ENCODE measurements around the gene GNAT3. TPM values are rescaled to one million over a fixed set of nuclear protein-coding genes. Genes with fewer than 3 reads are reported as not detected.

GNAT3 gene
- total RNA-seq, 1 experiment from 2014 or later = not detected

GRCh38 chr7:80449836-80450235 is 62.0 kb downstream of the GNAT3 start:
- no TSS peak for BruUV-seq (replicated peaks)
- POLR2A ChIA-PET = interaction anchor here (0.7 kb wide), 1 partner anchor 12 kb away, joined by 3 read pairs; no protein-coding TSS in a partner anchor
- H3K27ac Mint-ChIP-seq (ENCODE audit: low read depth, unreplicated experiment) = no peak overlapping the region
- H3K27me3 Mint-ChIP-seq (ENCODE audit: insufficient read depth, unreplicated experiment) = no peaks in the 10 kb centered on the region
- DNase-seq (ENCODE audit: unreplicated experiment) = no peak
- intact Hi-C loops (cut with micrococcal nuclease) = no loop called here
- peaks cover 7% of the 10 kb centered on the region for H3K4me1 Mint-ChIP-seq (ENCODE audit: insufficient read depth, unreplicated experiment)
- no peak overlapping the region for H3K4me3 Mint-ChIP-seq (ENCODE audit: unreplicated experiment)
- H3K36me3 Mint-ChIP-seq (ENCODE audit: insufficient read depth, unreplicated experiment) = no peaks in the 10 kb centered on the region
- CTCF ChIA-PET = interaction anchor here (1.0 to 2.8 kb wide), 2 partner anchors 11 to 21 kb away, joined by 3 to 13 read pairs; no protein-coding TSS in a partner anchor
- TF ChIP-seq, protein P1, sequence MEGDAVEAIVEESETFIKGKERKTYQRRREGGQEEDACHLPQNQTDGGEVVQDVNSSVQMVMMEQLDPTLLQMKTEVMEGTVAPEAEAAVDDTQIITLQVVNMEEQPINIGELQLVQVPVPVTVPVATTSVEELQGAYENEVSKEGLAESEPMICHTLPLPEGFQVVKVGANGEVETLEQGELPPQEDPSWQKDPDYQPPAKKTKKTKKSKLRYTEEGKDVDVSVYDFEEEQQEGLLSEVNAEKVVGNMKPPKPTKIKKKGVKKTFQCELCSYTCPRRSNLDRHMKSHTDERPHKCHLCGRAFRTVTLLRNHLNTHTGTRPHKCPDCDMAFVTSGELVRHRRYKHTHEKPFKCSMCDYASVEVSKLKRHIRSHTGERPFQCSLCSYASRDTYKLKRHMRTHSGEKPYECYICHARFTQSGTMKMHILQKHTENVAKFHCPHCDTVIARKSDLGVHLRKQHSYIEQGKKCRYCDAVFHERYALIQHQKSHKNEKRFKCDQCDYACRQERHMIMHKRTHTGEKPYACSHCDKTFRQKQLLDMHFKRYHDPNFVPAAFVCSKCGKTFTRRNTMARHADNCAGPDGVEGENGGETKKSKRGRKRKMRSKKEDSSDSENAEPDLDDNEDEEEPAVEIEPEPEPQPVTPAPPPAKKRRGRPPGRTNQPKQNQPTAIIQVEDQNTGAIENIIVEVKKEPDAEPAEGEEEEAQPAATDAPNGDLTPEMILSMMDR (IDR thresholded peaks at IDR 0.05; ENCODE audit: unreplicated experiment) = no peak
- no peaks in the 10 kb centered on the region for H3K9me3 Mint-ChIP-seq (ENCODE audit: unreplicated experiment)

- H3K4me1 Mint-ChIP-seq (ENCODE audit: insufficient read depth, unreplicated experiment) = peaks cover 18% of the 10 kb centered on the region
- ChIA-PET CTCF (interaction anchor here (0.7 to 2.2 kb wide), 5 partner anchors 17 to 392 kb away, joined by 3 to 13 read pairs (median 4); no protein-coding TSS in a partner anchor), POLR2A (interaction anchor here (0.7 to 1.5 kb wide), 2 partner anchors 207 to 1872 kb away, joined by 3 to 4 read pairs; no protein-coding TSS in a partner anchor)
- no peaks in the 10 kb centered on the region for H3K27me3 Mint-ChIP-seq (ENCODE audit: insufficient read depth, unreplicated experiment)
- TF ChIP-seq, protein P1 (IDR thresholded peaks at IDR 0.05; ENCODE audit: unreplicated experiment) = no peak
- intact Hi-C loops (cut with micrococcal nuclease) = no loop called here
- H3K4me3 Mint-ChIP-seq (ENCODE audit: unreplicated experiment) = no peak overlapping the region
- BruUV-seq (replicated peaks) = no TSS peak
- H3K9me3 Mint-ChIP-seq (ENCODE audit: unreplicated experiment) = no peaks in the 10 kb centered on the region
- no peaks in the 10 kb centered on the region for H3K36me3 Mint-ChIP-seq (ENCODE audit: insufficient read depth, unreplicated experiment)
- H3K27ac Mint-ChIP-seq (ENCODE audit: low read depth, unreplicated experiment) = no peak overlapping the region
- no peak for DNase-seq (ENCODE audit: unreplicated experiment)
These were observed 66.5 kb downstream of the GNAT3 start for GRCh38 chr7:80445351-80445750.

DNA sequence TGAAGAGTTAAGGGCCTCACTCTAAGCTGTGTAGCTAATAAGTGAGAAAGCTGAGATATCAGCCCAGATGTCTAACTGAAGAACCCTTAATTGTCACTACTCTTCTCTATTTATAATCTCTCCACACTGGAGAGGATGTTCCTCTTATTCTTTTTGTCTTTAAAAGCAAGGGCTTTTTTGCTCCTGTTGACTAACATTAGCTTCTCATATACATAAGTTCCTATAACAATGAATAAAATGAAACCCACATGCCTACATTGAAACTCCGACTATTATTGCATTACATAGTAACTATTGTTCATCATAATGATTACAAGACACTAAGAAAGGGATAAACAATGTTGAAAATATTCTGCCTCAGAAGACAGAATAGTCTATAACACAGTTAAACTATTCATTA is 67.1 kb downstream of the GNAT3 start:
- H3K27ac Mint-ChIP-seq (ENCODE audit: low read depth, unreplicated experiment) = no peak overlapping the region
- intact Hi-C loops (cut with micrococcal nuclease) = no loop called here
- DNase-seq (ENCODE audit: unreplicated experiment) = no peak
- BruUV-seq (replicated peaks) = no TSS peak
- no peaks in the 10 kb centered on the region for H3K36me3 Mint-ChIP-seq (ENCODE audit: insufficient read depth, unreplicated experiment)
- no peak overlapping the region for H3K4me3 Mint-ChIP-seq (ENCODE audit: unreplicated experiment)
- H3K9me3 Mint-ChIP-seq (ENCODE audit: unreplicated experiment) = no peaks in the 10 kb centered on the region
- CTCF ChIA-PET = interaction anchor here (0.8 to 2.2 kb wide), 2 partner anchors 16 to 391 kb away, joined by 3 to 13 read pairs; no protein-coding TSS in a partner anchor
- TF ChIP-seq, protein P1 (IDR thresholded peaks at IDR 0.05; ENCODE audit: unreplicated experiment) = no peak
- no peaks in the 10 kb centered on the region for H3K27me3 Mint-ChIP-seq (ENCODE audit: insufficient read depth, unreplicated experiment)
- H3K4me1 Mint-ChIP-seq (ENCODE audit: insufficient read depth, unreplicated experiment) = peaks cover 21% of the 10 kb centered on the region
- POLR2A ChIA-PET = interaction anchor here (1.5 kb wide), 1 partner anchor 207 kb away, joined by 4 read pairs; no protein-coding TSS in a partner anchor

- Mint-ChIP-seq H3K36me3 (ENCODE audit: insufficient read depth, unreplicated experiment) (no peaks in the 10 kb centered on the region), H3K4me1 (ENCODE audit: insufficient read depth, unreplicated experiment) (peaks cover 14% of the 10 kb centered on the region), H3K4me3 (ENCODE audit: unreplicated experiment) (no peak overlapping the region), H3K9me3 (ENCODE audit: unreplicated experiment) (no peaks in the 10 kb centered on the region), H3K27me3 (ENCODE audit: insufficient read depth, unreplicated experiment) (no peaks in the 10 kb centered on the region), H3K27ac (ENCODE audit: low read depth, unreplicated experiment) (no peak overlapping the region)
- DNase-seq (ENCODE audit: unreplicated experiment) = no peak
- BruUV-seq (replicated peaks) = no TSS peak
- ChIA-PET POLR2A (no interaction called here), CTCF (no interaction called here)
- TF ChIP-seq, protein P1 (IDR thresholded peaks at IDR 0.05; ENCODE audit: unreplicated experiment) = no peak
- intact Hi-C loops (cut with micrococcal nuclease) = no loop called here
These were observed 68.5 kb downstream of the GNAT3 start for GRCh38 chr7:80443325-80443724.
